GM19452 (cell line): ENCODE measurements around the gene NIT1.

Source experiments
- ATAC-seq: cut with Tn5 transposase; IDR thresholded peaks from one replicate; pipeline ENCODE4 v1.9.1; 2021; ENCODE audit not compliant: unreplicated experiment

NIT1 gene

DNA sequence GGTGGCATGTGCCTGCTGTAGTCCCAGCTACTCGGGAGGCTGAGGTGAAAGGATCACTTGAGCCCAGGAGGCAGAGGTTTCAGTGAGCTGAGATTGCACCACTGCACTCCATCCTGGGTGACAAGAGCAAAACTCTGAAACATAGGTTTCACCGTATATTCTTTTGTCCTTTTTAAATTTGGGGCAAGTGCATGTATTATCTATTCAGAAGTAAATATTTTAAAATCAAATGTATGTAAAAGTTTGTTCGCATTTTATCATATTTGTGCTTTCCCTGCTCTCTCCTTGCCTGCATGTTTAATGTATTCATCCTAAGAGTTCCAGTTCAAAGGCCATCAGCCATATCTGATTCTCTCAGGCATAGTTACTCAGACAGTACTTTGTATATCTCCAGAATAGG, 27.9 kb downstream of the NIT1 start:
- no peak for ATAC-seq

- ATAC-seq: no peak
Observed at GRCh38 chr1:161153176-161153575, 35.3 kb downstream of the NIT1 start.

DNA sequence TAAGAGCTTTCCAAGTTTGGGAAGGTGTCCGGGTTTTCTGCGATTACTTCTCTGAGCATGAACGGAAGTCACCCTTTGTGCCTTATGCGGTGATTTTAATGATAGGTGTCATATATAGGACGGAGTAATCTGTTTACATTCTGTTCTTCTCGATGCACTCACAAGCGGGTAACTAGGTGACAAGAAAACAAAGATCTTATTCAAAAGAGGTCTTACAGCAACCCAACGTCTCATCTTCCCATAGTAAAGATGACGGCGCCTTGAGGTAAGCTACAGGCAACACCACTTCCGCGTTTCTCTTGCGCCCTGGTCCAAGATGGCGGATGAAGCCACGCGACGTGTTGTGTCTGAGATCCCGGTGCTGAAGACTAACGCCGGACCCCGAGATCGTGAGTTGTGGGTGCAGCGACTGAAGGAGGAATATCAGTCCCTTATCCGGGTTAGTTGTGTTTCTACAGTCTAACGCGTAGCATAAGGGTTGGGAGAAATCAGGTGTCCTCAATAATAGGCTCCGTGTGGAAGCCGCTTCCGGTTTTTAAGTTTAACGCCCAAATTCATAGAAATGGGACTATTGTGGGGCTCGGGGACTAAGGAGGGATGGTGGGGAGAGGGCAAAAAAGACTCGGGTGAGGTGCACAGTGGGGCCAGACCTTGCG, 35.9 kb downstream of the NIT1 start, which contains the start of gene UFC1:
Gene UFC1, plus strand, starts transcription at position 297 of the 656 bp plus-strand sequence. Its CDS starts 20 bp downstream, at position 317.
- ATAC-seq: peak; percentile 93

DNA sequence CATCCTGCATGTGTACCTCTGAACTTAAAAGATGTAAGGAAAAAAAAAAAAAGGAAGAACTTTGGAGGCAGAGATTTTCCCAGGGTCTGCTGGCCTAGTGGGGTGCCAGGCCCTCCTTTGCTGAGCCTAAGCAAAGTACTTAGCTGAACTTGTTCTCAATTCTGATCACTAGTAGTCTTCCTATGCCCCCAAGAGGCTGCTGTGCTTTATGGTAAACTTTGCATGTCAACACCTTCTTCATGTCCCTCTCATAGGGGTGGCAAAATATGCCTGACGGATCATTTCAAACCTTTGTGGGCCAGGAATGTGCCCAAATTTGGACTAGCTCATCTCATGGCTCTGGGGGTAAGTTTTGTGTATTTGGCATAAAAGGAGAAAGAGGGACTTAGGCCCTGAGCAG, 40.0 kb downstream of the NIT1 start:
- ATAC-seq: no peak

GRCh38 chr1:161158316-161159010, 40.6 kb downstream of the NIT1 start:
- ATAC-seq: no peak

DNA sequence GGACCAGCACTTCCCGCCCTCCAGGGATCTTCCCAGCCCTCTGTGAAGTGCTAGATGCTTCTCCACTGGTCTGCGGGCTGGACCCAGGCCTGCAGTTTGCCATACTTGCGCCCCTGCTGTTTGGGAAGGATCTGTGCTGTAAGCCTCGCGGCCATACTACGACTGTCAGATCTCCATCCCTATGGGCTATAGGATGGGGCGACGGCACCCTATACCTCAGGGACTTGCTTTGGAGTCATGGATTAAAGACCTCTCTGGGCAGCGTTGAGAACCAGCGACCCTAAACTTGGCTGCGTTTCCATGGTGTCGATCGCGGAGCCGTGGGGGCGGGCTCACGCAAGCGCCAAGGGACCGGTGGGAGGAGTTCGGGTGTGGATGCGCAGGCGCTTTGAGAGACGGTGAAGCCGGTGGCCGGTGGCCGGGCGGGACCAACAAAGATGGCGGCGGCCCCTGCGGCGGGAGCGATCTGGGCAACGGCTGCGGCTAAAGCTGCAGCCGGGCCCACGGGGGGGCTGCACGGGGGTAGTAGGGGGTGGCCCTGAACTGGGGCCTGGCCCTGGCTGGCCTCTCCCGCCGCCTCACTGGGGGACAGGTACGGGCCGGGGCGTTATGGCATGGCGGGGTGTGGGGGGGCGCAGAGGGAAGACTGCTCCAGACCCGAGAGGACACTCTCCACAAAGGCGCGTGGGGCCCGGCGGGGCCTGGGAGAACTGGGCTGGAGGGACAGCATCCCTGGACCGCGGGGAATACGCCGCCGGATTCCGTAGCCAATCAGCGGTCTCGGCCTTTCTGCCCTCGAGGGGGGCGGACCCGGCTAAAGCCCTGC, 41.4 kb downstream of the NIT1 start, which contains the start of gene USP21:
Gene USP21, plus strand, starts transcription at position 414 of the 826 bp plus-strand sequence. CDS start 1,141 bp downstream, outside the sequence.
- ATAC-seq: peak; percentile 76

- ATAC-seq: no peak
Observed at GRCh38 chr1:161159913-161160243, 42.0 kb downstream of the NIT1 start.

- no peak for ATAC-seq
Observed at GRCh38 chr1:161160671-161161145, 42.8 kb downstream of the NIT1 start.

GRCh38 chr1:161161652-161162051, 43.7 kb downstream of the NIT1 start:
- ATAC-seq: no peak

DNA sequence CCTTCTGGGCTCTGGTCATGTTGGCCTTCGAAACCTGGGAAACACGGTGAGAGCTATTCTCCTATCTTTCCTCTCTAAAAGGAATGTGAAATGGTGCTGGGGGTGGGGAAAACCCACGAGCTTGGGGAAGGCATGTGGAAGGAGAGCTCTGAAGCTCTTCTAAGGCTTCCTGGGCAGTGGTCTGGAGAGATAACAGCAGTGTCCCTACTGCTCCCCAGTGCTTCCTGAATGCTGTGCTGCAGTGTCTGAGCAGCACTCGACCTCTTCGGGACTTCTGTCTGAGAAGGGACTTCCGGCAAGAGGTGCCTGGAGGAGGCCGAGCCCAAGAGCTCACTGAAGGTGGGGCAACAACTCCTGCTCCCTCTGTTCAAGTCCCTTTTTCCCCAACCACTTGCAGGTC, 44.1 kb downstream of the NIT1 start:
- no peak for ATAC-seq

- no peak for ATAC-seq
Observed at GRCh38 chr1:161162806-161163205, 44.9 kb downstream of the NIT1 start.

GRCh38 chr1:161163793-161164192, 45.9 kb downstream of the NIT1 start:
- no peak for ATAC-seq

DNA sequence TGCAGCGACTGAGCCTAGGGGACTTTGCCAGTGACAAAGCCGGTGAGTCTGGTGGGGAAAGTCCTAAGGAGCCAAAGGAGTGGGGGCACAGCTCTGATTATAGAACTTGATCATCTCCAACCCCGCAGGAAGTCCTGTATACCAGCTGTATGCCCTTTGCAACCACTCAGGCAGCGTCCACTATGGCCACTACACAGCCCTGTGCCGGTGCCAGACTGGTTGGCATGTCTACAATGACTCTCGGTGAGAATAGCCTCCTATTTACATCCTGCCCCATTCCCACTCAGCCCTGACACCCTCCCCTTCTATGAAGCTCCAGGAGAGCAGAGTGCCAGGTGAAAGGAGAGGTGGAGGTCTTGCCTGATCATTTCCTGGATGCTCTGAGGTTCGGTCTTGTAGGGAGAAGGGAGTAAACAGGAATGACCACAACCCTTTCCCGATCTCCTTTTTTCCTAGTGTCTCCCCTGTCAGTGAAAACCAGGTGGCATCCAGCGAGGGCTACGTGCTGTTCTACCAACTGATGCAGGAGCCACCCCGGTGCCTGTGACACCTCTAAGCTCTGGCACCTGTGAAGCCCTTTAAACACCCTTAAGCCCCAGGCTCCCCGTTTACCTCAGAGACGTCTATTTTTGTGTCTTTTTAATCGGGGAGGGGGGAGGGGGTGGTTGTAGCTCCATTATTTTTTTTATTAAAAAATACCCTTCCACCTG, 47.2 kb downstream of the NIT1 start:
- no peak for ATAC-seq

- ATAC-seq: peak; percentile 92
Observed at GRCh38 chr1:161165742-161166668, 48.1 kb downstream of the NIT1 start, which contains the start of gene PPOX. TSS of gene PPOX (plus strand) at chr1:161166426. CDS start at chr1:161166848, 422 bp downstream.

DNA sequence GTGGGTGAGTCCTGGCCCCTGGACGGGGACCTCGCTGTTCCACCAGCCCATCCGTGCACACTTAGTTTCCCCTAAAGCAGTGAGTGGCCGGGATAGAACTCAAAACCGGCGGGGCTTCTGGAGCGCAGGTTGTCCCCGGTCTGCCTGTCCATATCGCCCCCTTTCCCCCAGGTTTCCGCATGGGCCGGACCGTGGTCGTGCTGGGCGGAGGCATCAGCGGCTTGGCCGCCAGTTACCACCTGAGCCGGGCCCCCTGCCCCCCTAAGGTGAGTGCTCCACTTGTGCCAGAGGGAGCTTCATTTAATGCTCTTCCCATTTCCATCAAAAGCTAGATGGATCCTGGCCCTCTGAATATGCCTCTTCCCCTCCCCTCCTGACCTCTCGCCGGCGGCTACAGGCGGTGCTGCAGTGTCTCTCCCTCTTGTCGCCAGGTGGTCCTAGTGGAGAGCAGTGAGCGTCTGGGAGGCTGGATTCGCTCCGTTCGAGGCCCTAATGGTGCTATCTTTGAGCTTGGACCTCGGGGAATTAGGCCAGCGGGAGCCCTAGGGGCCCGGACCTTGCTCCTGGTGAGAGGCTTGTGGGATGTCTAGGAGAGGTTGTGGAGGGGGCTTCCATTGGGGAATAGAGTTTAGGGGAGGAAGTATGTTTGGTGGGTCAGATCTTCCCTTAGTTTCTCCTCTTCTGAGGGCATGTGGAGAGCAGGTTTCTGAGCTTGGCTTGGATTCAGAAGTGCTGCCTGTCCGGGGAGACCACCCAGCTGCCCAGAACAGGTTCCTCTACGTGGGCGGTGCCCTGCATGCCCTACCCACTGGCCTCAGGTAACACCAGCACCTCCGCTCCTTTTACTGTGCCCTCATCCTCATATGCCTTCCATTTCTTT, 49.0 kb downstream of the NIT1 start:
- no peak for ATAC-seq

GRCh38 chr1:161168906-161169305, 51.0 kb downstream of the NIT1 start:
- no peak for ATAC-seq
